HuH-7.5 (cell line): ENCODE measurements around the gene RAB44.
A peak's percentile ranks its signal among the peaks of the same experiment; 100 is the strongest.

Source experiments
- DNase-seq: peaks from one replicate; pipeline ENCODE4 v3.0.0; 2011; ENCODE audit warnings: low spot score

Gene RAB44

GRCh38 chr6:36753671-36754405 is 56.2 kb downstream of the RAB44 start:
- no peak for DNase-seq

- no peak for DNase-seq
These were observed 57.2 kb downstream of the RAB44 start for GRCh38 chr6:36754582-36755434.

- DNase-seq = no peak
These were observed 58.1 kb downstream of the RAB44 start for GRCh38 chr6:36755435-36756348.

GRCh38 chr6:36756786-36757185 is 59.2 kb downstream of the RAB44 start:
- DNase-seq = no peak

GRCh38 chr6:36757206-36757605 is 59.6 kb downstream of the RAB44 start:
- no peak for DNase-seq

- DNase-seq = no peak
These were observed 60.4 kb downstream of the RAB44 start for GRCh38 chr6:36757943-36758508.

- no peak for DNase-seq
These were observed 61.0 kb downstream of the RAB44 start for GRCh38 chr6:36758516-36759147.

- DNase-seq = peak; percentile 87
These were observed 61.6 kb downstream of the RAB44 start for GRCh38 chr6:36759148-36759759.

- DNase-seq = no peak
These were observed 63.2 kb downstream of the RAB44 start for GRCh38 chr6:36760685-36761435.

GRCh38 chr6:36762123-36762522 is 64.5 kb downstream of the RAB44 start:
- DNase-seq = no peak

- no peak for DNase-seq
These were observed 67.6 kb downstream of the RAB44 start for GRCh38 chr6:36765190-36765589.

- peak; percentile 79 for DNase-seq
These were observed 68.2 kb downstream of the RAB44 start for GRCh38 chr6:36765594-36766398.

GRCh38 chr6:36766399-36766945 is 68.8 kb downstream of the RAB44 start:
- DNase-seq = no peak

- DNase-seq = no peak
These were observed 71.6 kb downstream of the RAB44 start for GRCh38 chr6:36769183-36769675.

GRCh38 chr6:36769676-36770499 is 72.3 kb downstream of the RAB44 start:
- DNase-seq = no peak

- no peak for DNase-seq
These were observed 73.5 kb downstream of the RAB44 start for GRCh38 chr6:36771145-36771544.

- no peak for DNase-seq
These were observed 74.8 kb downstream of the RAB44 start for GRCh38 chr6:36772397-36772796.

GRCh38 chr6:36774331-36774730 is 76.7 kb downstream of the RAB44 start:
- no peak for DNase-seq
